ENCODE results near the gene ZNF532.
"Not testable (repeated sequence)": the region's sequence is repeated elsewhere in the genome, so short reads cannot be mapped to it uniquely, and the experiment has no call there.

ZNF532 gene, protein sequence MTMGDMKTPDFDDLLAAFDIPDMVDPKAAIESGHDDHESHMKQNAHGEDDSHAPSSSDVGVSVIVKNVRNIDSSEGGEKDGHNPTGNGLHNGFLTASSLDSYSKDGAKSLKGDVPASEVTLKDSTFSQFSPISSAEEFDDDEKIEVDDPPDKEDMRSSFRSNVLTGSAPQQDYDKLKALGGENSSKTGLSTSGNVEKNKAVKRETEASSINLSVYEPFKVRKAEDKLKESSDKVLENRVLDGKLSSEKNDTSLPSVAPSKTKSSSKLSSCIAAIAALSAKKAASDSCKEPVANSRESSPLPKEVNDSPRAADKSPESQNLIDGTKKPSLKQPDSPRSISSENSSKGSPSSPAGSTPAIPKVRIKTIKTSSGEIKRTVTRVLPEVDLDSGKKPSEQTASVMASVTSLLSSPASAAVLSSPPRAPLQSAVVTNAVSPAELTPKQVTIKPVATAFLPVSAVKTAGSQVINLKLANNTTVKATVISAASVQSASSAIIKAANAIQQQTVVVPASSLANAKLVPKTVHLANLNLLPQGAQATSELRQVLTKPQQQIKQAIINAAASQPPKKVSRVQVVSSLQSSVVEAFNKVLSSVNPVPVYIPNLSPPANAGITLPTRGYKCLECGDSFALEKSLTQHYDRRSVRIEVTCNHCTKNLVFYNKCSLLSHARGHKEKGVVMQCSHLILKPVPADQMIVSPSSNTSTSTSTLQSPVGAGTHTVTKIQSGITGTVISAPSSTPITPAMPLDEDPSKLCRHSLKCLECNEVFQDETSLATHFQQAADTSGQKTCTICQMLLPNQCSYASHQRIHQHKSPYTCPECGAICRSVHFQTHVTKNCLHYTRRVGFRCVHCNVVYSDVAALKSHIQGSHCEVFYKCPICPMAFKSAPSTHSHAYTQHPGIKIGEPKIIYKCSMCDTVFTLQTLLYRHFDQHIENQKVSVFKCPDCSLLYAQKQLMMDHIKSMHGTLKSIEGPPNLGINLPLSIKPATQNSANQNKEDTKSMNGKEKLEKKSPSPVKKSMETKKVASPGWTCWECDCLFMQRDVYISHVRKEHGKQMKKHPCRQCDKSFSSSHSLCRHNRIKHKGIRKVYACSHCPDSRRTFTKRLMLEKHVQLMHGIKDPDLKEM (N-terminal part only)

DNA sequence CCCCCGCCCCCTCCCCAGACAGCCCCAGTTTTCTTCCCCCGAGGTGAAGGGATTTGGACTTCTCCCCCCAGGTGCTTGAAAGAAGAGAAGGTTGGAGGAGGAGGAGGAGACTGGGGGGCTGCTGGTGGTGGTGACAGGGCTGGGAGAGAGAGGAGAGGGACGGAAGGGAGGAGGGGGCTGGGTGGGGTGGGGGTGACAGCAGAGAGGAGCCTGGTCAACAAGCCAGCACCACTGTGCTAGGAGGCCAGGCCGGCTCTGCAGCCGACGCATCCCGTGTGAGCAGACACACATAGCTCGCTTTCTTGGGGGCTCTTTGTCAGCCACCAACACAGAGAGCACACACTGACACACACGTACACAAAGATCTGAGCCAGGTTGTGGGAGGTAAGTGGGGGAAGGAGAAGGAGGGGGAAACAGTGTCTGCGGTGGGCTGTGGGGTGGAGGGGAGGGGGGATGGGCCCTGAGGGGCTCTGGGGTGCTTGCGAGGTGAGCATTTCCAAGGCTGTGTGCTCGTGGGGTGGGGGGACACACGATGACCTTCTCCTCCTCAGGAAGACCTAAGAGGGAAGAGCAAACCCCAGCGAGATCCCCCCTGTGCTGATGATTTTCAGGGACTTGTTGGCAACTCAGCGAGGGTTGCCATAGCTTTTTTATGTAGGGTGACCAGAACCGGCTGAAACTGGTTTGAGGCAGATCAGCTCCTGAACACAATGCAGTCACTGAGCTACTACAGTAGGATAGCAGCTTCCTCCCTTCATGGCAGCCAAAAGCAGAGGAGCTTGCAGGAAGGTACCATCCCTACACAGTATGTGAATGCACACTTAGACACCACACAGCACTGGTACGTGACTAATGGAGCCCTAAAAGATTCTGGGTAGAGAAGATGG lies at the start of gene ZNF532:
Gene ZNF532, plus strand, starts transcription at position 732 of the 887 bp plus-strand sequence. CDS start 53,411 bp downstream, outside the sequence.
- DNase-seq, result no peak

DNA sequence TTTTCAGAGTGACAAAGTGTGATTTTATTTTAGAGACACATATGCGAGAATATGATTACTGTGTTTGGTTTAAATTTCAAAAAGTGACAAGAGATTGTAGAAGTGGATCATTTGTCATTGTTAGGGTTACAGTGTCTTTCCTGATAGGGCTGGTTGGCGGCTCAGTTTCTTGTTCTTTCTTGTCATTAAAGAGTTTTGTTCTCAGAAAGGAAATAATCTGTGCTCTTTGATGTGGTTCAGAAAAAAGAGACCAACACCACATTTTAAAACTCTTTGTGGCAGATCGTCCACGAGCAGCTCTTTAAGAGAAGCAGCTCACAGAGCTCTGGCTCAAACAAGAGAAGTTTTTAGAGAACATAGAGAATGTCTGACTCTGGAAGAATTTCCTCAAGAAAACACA lies 45.6 kb upstream of the ZNF532 start:
- no peak for DNase-seq

DNA sequence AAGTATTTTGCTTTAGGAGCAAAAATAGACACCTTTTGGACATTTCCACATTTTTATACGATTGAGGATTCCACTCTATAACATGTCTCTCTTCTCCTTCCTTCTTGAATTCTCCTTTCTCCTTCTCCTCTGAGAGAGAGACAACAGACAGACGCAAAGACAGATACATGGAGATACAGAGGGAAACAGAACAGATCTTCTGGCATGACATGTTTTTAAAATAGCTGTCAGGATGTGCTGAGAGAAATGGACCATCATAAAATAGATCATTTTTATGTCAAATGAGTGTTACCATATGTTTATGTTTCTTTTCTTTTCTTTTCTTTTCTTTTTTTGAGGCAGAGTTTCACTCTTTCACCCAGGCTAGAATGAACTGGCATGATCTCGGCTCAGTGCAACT lies 44.4 kb upstream of the ZNF532 start:
- DNase-seq, result no peak

DNA sequence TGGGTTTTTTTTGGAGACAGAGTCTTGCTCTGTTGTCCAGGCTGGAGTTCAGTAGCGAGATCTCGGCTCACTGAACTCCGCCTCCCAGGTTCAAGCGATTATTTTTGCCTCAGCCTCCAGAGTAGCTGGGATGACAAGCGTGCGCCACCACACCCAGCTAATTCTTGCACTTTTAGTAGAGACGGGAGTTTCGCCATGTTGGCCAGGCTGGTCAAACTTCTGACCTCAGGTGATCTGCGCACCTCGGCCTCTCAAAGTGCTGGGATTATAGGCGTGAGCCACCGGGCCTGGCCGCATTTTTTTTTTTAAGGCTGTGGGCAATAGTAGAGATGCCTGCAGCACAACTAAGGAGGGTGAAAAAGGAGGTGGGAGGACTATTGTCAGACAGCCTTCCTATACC lies 41.7 kb upstream of the ZNF532 start:
- no peak for DNase-seq

DNA sequence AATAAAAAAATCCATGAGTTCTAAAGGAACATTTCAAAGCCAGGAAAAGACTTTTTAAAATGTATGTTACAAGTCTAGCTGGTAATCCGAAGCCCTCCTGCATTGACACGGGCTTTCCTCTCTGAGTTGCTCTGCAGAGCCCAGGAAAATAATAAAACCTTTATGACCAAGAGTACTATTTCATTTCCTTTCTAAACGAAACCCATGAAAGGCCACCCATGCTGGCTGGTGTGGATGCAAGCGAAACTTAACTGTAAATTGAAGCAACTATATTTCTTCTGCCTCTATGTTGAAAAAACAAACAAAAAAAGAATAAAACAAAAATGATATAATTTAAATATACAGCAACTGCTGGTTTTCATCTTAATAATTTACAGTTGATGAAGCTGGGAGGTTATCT lies 41.3 kb upstream of the ZNF532 start:
- DNase-seq, result no peak

DNA sequence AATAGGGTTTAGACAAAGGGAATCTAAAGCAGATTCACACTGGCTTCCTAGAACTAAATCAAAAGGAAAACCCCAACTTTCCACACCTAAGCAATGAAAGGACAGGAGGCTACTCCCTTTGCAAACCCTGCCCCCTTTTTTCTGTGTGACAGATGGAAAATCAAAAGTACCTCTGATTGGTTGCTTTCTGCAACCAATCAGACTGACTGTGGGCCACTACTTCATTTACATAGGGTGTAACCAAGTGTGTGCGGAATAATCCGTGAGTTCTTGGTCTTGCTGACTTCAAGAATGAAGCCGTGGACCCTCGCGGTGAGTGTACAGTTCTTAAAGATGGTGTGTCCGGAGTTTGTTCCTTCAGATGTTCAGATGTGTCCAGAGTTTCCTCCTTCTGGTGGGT lies 37.8 kb upstream of the ZNF532 start:
- not testable (repeated sequence) for DNase-seq

DNA sequence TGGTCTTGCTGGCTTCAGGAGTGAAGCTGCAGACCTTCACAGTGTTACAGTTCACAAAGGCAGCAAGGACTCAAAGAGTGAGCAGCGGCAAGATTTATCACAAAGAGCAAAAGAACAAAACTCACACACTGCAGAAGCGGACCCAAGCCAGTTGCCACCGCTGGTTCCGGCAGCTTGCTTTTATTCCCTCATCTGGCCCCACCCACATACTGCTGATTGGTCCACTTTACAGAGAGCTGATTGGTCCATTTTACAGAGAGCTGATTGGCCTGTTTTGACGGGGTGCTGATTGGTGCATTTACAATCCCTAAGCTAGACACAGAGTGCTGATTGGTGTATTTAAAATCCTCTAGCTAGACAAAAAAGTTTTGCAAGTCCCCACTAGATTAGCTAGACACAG lies 37.2 kb upstream of the ZNF532 start:
- DNase-seq, result no peak

DNA sequence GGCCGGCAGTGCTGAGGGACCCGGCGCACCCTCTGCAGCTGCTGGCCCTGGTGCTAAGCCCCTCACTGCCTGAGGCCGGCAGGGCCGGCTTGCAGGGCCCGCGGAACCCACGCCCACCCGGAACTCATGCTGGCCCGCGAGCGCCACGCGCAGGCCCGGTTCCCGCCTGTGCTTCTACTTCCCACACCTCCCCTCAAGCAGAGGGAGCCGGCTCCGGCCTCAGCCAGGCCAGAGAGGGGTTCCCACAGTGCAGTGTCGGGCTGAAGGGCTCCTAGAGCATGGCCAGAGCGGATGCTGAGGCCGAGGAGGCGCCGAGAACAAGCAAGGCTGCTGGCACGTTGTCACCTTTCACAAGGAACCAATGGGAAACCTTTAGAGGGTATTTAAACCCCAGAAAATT lies 36.8 kb upstream of the ZNF532 start:
- no peak for DNase-seq

DNA sequence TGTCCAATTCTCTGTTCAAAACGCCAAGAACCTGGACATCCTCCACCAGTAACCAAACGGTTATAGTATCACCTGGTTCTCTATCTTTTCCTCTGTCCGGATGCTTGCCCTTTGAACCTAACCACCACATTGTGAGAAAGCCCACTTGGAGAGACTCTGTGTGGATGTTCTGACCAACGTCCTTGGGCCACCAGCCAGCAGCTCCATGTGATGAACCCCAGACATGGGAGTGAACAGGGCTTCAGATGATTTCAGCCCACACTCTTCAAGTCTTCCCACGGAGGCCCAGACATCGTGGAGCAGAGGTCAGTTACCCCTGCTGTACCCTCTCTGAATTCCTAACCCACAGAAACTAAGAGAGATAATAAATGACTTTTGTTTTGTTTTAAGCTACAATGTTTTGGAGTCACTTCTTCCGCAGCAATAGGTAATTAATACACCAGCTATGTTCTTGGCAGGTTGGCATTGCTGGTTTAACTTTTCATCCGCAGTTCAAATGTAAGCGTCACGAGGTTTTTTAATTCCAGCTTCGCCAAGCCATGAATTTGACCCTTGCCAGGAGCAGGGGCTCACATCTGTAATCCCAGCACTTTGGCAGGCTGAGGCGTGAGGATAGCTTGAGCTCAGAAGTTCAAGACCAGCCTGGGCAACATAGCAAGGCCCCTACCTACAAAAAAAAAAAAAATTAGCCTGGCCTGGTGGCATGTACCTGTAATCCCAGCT lies 36.1 kb upstream of the ZNF532 start:
- DNase-seq, result no peak

DNA sequence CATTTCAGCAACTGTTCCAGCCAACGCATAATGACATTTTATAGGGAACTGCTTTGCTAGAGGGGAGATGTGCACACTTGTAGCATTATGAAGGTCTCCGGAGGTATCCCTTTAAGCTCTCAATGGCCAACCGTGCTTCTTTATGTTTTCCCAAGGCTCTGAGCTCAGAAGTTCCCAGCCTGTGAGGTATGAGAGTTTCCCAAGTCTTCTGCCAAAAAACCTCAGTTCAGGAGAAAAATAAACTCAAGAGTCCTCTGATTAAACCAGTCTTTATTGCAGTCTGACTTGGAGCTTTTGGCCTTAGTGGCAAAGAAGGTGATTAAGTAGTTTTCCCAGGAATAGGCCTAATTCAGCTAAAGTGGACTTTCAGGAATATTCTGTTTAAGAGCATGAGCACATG lies 35.4 kb upstream of the ZNF532 start:
- no peak for DNase-seq

DNA sequence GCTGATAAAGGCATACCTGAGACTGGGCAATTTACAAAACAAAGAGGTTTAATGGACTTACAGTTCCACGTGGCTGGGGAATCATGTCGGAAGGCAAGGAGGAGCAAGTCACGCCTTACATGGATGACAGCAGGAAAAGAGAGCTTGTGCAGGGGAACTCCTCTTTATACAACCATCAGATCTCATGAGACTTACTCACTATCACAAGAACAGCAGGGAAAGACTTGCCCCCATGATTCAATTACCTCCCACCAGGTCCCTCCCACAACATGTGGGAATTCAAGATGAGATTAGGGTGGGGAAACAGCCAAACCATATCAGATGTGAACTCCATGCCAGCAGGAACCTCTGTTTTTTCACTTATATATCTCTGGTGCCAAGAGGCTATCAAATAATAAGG lies 34.8 kb upstream of the ZNF532 start:
- not testable (repeated sequence) for DNase-seq

DNA sequence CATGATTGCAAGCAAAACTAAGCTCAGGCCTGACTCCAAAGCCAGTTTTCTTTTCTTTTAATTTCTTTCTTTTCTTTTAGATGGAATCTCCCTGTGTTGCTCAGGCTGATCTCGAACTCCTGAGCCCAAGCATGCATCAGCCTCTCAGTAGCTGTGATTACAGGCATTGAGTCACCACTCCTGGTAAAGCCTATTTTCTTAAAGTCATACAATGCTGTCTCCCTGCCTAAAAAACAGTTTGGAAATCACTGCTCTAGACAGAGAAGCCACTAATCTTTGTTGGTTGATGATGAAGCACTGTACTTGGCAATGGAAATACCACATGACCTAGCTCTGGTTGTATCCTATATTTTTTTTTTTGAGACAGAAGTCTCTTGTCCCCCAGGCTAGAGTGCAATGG lies 33.1 kb upstream of the ZNF532 start:
- DNase-seq, result no peak

DNA sequence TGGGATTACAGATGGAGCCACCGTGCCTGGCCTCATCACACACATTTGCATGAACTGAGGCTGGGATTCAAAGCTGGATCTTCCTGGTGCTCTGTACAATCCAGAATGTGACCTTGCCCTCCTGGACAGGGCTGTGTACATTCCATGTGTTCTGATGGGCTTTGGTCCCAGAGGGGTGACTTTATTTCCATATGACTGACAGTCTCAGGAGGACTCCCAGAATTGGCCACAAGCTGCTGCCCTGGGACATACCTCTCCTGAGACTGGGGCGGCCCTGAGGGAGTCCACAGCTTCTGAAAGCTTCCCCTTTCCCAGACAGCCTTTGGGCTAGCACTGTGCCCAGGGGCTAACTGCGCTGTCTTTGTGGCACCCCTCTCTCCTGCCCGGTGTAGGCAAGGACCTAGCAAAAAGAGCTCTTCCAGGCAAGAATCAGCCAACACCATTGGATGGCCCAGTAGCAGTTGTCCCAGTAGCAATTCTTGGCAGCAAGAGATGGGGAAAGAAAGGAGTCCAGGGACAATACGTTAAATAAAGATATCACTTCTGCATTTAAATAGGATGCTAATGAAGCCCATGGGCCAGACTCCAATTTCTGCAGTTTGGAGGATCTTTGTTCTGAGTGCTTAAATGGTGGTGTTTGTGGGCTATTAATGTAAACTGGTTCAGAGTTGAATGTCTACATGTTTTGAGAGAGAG lies 26.4 kb upstream of the ZNF532 start:
- DNase-seq, result no peak

DNA sequence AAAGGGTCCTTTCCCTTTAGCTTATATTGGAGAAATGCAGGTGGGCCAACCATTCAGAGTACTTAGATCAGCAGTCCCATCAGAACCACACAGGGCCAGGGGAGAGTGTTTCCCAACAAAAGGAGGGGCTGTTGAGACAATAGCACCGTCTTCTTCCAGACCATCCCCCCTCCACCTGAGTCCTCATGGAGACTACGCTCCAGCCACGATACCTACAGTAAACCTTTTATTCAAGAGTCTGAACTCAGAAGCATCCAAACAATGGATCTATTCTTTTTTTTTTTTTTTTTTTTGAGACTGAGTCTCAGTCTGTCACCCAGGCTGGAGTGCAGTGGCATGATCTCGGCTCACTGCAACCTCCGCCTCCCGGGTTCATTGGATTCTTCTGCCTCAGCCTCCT lies 25.7 kb upstream of the ZNF532 start:
- no peak for DNase-seq

DNA sequence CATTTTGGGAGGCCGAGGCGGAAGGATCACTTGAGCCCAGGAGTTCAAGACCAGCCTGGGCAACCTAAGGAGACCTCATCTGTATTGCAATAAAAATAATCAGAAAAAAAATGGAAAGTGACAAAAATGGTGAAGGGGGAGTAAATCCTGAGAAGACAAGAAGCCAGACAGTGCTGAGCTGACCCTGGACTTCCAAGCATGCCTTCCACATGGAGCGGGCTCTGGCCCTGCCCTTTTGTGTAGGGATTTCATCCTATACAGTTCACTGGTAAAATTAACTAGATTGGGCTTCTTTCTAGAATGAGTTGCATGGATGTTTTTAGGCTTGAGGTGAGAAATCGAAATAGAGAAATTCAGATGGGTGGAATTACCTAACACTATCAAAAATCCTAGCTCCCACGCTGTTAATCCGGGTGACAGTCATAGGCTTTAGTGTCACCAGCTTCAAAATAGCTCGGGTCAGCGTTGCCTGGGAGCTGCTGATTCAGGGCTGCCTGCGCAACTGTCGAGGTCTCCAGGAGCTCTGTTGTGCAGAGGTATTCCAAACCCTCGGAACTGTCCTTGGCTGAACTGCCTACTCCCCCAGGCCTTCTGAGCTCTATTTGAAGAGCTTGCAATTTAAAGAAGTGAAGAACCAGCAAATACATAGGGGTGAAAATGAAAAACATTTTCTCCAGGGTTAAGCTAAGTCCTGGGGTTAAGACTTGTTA lies 21.5 kb upstream of the ZNF532 start:
- no peak for DNase-seq

DNA sequence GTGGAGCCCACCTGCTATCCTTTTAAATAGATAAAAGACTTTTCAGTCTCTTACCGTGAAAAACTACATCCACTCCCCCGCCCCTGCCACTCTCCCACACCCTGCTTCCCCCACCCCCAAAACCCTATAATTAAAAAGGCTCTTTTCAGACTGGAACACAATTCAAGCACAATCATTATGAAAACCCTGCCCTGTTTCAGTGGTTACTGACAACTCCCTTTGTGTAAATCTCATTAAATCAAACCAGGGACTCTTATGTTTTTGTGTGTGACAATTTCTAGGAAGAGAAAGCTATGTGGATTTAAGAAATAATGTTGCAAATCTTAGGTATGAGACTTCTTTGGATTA lies 21.0 kb upstream of the ZNF532 start:
- no peak for DNase-seq

DNA sequence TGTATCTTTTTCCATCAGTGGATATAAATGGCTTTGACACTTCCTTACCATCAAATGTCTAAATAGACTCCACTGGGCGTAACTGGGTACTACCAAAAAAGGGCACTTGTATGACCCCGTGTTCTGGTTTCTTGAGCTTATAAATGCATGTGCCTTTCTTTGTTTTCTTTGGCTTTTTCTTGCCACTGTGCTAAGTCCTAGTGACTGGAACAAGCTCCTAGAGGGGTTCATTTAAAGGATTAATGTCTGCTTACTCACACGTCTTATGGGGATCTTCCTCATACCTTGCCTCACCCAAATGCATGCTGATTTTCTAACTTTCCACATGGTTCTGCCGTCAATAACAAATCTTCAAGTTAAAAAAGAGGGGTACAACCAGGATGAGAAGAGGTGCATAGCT lies 19.8 kb upstream of the ZNF532 start:
- no peak for DNase-seq

DNA sequence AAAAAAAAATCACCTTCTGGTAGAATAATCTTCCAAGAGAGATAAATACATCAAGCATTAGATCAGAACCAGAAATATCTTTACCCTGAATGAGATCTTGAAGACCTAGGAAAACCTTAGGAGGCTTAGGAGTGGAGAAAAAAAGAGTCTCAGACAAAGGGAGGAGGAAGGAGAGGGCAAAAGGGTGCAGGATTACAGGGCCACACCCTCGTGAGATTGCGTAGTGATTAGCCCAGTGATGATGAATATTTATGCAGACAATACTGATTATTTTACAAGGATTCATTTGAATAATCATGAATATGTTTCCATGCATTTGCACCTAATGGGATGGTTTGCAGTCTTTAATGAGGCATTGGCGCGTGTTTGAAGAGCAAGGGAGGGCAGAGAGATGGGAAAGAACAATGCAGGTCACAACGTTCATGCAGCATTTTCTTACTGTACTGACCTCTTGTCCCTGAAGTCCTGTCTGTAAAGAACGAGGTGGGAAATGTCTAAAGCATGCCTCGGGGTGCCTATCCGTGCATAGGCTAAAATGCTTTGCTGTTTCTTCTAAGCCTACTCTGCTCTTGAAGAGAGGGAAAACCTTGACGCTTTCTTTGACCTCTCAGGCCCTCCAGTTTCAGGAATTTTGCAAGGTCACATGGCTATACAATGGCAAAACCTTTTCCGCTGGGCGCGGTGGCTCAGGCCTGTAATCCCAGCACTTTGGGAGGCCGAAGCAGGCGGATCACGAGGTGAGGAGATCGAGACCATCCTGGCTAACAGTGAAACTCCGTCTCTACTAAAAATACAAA lies 18.6 kb upstream of the ZNF532 start:
- no peak for DNase-seq

DNA sequence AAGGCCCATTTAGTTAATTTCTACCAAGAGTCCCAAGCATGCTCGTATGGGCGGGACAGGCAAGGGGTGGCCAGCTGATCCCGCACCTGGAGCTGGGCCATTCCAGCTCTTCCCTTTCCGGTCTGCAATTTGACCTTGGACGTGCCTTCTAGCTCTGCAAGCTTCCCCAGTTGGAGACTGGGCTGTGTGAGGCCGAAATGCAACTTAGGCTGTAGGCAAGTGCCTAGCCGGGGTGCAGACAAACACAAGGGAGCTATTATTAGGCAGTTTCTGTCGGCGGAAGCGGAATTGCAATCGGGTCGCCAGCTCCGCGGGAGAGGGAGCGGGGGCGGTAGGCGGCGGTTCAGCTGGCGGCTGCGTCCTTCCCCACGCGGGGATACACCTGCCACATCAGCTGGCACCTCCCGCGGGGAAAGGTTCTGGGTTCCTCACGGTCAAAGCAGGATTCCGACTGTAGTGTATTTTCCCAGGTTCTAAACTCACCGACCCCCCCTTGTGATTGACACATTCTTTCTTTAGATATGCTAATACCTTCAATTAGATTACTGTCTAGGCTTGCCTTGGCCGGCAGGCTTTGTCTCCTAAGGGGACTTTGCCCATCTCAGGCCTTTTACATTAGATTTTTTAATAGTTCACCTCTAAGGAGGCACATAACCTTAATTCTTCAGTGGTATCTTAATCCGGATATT lies 17.1 kb upstream of the ZNF532 start:
- DNase-seq, result no peak
